ENCODE measurements around the gene PLEKHG4.

PLEKHG4 gene, protein sequence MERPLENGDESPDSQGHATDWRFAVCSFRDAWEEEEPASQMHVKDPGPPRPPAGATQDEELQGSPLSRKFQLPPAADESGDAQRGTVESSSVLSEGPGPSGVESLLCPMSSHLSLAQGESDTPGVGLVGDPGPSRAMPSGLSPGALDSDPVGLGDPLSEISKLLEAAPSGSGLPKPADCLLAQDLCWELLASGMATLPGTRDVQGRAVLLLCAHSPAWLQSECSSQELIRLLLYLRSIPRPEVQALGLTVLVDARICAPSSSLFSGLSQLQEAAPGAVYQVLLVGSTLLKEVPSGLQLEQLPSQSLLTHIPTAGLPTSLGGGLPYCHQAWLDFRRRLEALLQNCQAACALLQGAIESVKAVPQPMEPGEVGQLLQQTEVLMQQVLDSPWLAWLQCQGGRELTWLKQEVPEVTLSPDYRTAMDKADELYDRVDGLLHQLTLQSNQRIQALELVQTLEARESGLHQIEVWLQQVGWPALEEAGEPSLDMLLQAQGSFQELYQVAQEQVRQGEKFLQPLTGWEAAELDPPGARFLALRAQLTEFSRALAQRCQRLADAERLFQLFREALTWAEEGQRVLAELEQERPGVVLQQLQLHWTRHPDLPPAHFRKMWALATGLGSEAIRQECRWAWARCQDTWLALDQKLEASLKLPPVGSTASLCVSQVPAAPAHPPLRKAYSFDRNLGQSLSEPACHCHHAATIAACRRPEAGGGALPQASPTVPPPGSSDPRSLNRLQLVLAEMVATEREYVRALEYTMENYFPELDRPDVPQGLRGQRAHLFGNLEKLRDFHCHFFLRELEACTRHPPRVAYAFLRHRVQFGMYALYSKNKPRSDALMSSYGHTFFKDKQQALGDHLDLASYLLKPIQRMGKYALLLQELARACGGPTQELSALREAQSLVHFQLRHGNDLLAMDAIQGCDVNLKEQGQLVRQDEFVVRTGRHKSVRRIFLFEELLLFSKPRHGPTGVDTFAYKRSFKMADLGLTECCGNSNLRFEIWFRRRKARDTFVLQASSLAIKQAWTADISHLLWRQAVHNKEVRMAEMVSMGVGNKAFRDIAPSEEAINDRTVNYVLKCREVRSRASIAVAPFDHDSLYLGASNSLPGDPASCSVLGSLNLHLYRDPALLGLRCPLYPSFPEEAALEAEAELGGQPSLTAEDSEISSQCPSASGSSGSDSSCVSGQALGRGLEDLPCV

DNA sequence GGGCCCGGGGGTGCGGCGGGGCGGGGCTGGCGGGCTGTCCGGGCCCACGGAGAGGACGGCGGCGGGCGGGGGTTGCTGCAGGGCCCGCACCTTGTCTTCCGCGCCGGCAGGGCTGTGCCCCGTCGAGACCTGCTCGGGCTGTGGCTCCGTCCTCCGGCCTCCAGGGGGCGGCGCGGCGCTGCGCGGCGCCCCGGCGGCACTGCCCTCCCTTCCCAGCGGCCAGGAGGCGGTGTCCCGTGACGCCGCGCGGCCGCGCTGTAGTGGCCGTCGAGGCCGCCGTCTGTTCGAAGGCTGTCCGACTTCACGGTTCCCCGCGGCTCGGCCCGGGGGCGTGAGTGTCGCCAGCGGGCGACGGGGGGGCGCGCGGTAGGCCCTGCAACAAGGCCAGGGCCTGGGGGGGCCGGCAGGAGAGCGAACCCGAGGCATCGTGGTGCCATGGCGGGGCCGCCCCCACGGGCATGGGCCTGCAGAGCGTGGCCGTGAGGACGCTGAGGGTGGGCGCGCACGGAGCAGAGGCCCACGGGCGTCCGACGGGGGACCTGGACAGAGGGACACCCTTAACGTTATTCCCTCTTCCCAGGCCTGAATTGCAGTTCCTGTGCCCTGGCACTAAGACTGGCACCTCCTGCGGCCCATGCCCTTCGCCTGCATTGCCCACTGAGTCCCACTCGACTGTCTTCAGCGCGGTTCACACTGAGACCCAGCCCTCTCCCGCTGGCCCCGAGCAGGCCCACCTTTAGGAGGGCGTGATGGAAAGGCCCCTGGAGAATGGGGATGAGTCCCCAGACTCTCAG, at the start of gene PLEKHG4:
Gene PLEKHG4, plus strand, starts transcription at position 237 of the 794 bp plus-strand sequence. Its CDS starts 513 bp downstream, at position 750.
- TF ChIP-seq, protein P1, sequence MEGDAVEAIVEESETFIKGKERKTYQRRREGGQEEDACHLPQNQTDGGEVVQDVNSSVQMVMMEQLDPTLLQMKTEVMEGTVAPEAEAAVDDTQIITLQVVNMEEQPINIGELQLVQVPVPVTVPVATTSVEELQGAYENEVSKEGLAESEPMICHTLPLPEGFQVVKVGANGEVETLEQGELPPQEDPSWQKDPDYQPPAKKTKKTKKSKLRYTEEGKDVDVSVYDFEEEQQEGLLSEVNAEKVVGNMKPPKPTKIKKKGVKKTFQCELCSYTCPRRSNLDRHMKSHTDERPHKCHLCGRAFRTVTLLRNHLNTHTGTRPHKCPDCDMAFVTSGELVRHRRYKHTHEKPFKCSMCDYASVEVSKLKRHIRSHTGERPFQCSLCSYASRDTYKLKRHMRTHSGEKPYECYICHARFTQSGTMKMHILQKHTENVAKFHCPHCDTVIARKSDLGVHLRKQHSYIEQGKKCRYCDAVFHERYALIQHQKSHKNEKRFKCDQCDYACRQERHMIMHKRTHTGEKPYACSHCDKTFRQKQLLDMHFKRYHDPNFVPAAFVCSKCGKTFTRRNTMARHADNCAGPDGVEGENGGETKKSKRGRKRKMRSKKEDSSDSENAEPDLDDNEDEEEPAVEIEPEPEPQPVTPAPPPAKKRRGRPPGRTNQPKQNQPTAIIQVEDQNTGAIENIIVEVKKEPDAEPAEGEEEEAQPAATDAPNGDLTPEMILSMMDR (IDR thresholded peaks at IDR 0.05): peak; percentile 80

DNA sequence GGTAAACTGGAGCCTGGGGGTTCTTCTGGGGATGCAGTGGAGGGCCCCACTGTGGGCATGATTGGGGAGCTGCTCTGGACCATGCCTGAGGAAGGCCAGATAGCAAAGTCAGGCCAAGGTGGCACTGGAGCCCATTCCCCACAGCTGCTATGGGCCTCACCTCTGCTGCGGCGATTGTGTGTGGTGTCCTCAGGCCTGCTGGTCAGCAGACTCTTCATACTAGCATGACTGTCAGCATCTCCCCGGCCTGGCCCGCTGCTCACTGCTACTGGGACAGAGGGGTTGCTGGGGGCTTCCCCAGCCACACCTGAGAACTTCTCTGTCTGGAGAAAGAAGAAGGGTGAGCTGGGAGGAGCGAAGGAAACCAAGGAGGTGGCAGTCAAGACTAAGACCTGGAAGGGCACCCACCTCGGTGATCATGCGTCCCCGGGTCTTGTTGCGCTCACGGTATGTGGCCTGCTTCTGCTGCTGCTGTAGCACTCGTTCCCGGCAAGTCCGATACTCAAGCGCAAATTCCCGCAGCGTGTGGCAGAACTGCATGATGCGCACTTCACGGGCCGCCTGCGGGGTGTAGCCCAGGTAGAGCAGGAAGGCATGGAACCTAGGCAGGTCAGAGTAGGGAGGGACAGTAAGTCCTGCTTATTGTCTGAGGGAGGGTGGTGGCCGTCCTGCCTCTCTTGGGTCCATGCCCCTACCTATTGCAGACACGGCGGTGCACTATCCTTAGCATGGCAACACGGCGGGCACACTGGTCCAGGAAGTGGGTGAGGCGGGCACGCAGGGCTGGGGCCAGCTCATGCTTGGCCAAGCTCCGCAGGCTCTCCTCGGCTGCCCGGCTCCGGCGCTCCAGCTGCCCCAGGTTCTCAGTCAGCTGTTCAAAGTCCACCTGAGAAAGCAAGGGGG, 49.2 kb upstream of the PLEKHG4 start:
- TF ChIP-seq, protein P1 (IDR thresholded peaks at IDR 0.05): no peak

DNA sequence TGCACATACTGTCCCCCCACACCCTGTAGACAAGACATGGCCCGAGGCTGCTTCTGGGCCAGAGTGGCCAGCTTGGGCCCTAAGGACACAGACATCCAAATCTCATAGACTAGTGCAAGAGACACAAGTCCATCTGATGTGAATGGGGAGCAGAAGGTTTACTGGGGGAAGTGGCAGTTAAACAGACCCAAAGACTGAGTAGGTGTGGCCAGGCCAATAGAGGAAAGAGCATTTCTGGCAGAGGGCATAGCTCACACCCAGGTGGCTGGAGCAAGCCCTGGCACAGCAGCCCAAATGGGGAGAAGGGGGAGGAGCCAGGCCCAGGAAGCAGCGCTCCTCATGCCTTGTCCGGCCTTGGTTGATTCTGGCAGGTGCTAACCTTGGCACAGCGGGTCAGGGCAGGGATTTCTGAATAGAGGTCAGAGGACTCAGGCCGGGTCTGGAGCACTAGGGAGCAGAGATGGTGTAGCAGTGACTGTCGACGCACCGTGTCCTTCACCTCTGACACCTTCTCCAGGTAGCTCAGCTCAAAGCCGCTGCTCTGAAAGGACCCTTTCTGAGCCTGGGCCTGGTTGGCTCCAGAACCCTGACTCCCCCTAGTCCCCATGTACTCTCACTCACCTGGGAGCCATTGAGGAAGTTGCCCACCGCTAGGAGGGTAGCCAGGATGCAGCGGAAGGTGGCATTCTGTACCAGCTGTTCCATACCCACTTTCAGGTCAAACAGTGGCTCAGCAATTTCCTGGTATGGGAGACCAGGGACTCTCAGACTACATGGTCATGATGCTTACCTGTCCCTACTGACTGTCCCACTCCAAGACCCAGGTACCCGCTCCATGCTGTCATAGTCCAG, 48.3 kb upstream of the PLEKHG4 start:
- TF ChIP-seq, protein P1 (IDR thresholded peaks at IDR 0.05): no peak

DNA sequence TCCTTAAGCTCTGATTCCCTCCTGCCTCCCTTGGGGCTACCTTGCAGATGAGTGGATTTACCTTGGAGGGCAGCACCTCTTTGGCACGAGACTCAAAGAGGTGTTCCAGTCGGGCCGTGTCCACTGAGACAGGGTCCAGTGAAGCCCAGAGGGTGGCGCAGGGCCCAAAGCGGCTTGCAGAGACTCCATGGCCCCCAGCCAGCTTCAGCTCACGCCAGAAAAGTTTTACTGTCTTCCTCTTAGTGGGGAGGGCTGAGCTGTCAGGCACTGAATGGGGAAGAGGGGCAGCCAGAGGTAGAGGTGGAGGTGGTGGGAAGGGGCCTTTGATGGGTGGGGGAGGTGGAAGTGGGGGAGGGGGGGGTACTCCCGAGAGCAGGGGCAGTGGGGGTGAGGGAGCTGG, 45.7 kb upstream of the PLEKHG4 start:
- TF ChIP-seq, protein P1 (IDR thresholded peaks at IDR 0.05): no peak

DNA sequence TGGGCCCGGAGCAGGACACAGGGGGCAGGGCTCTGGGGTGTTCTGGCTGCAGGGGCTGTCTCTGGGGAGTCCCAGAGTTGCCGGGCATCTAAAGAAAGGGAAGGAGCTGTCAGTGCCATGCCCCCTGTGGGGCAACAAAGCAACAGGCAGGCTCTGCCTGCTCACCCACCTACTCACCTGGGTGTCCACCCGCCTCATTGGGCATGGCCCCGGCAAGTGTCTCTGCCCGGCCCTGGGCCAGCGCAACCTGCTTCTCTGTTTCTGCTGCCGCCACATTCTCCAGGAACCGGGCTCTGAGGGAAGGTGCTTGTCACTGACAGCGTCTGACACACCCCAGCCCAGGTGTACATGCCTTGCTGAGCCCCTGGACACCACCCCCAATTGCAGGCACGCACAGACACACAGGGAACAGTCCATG, 45.1 kb upstream of the PLEKHG4 start:
- TF ChIP-seq, protein P1 (IDR thresholded peaks at IDR 0.05): no peak

Measured in LNCAP (cell line).